Esophagus squamous epithelium (tissue), 5 donors: ENCODE measurements around the gene CISD3. TPM values are rescaled to one million over a fixed set of nuclear protein-coding genes. Genes with fewer than 3 reads are reported as not detected.

ENCODE experiments used
- DNase-seq: peaks from one replicate; lab custom pipeline; 2025; lab: John Stamatoyannopoulos, UW
- H3K27ac ChIP-seq, 4 donors: fragments of 200-600 bp; sonication (generic); one replicate each; pipeline ENCODE4 v1.5.1; 2016 to 2019; ENCODE audit warnings: mild to moderate bottlenecking in 1 of 4
- H3K27me3 ChIP-seq, 4 donors: fragments of 200-600 bp; sonication (generic); 1 replicate in 3 of 4; 2 replicates in 1 of 4; pipeline versions ENCODE4 v1.5.1 to v1.6.0; 2017 to 2021; ENCODE audit warnings: antibody characterized with exemption in 1 of 4
- H3K36me3 ChIP-seq, 3 donors: fragments of 200-600 bp; sonication (generic); one replicate each; pipeline ENCODE4 v1.5.1; 2016 to 2019
- H3K4me1 ChIP-seq, 3 donors: fragments of 200-600 bp; sonication (generic); one replicate each; pipeline ENCODE4 v1.5.1; 2017 to 2019
- H3K4me3 ChIP-seq, 4 donors: fragments of 200-600 bp; sonication (generic); 1 replicate in 3 of 4; 2 replicates in 1 of 4; pipeline ENCODE4 v1.5.1; 2016 to 2019; ENCODE audit warnings: mild to moderate bottlenecking in 2 of 4, moderate library complexity in 1 of 4
- H3K9me3 ChIP-seq, 3 donors: fragments of 200-600 bp; sonication (generic); one replicate each; pipeline ENCODE4 v1.5.1; 2016 to 2019
- CTCF ChIP-seq, 6 experiments: fragments of 450-650 bp in 4 of 6; fragments of 200-600 bp in 2 of 6; sonication (generic) in 2 of 6; IDR thresholded peaks; one replicate each; pipeline ENCODE4 v1.5.1; 2016 to 2019; ENCODE audit warnings: antibody characterized with exemption in 6 of 6, mild to moderate bottlenecking in 4 of 6, moderate library complexity in 4 of 6
- POLR2A ChIP-seq, 4 donors: fragments of 450-650 bp; IDR thresholded peaks; one replicate each; pipeline ENCODE4 v1.6.1; 2017; ENCODE audit warnings: antibody characterized with exemption in 4 of 4, mild to moderate bottlenecking in 4 of 4, moderate library complexity in 3 of 4
- WGBS, 2 donors: methylation state at CpG; one replicate each; pipeline ENCODE4 v1.1.5; 2018; 5-methylcytosine and 5-hydroxymethylcytosine counted together
- intact Hi-C: fragments of 100-400 bp; cut with DNase I; formaldehyde crosslinking; loops from one replicate; pipeline ENCODE4 v1.15.0; 2022
- total RNA-seq, 4 donors: library from RNA; depleted of rRNA; stranded (reverse); fragments of >200 nt; gene quantifications; one replicate each; pipeline ENCODE4 v1.1.0, GENCODE V29; 2016
- donor health status: DM: yes; HTN: yes; CAD: no.

CISD3 gene
- total RNA-seq, 4 donors from 2014 or later = 4.9 to 8.3 (median 7.8) TPM

GRCh38 chr17:38710985-38711384 lies 19.2 kb upstream of the CISD3 start:
- no peak for DNase-seq
- Histone ChIP-seq H3K4me3 (no peak overlapping the region), H3K27me3 (no peaks in the 10 kb centered on the region), H3K27ac (no peak overlapping the region), H3K9me3 (no peaks in the 10 kb centered on the region), H3K36me3 (peaks cover 17 to 87% (median 31%) of the 10 kb centered on the region in 3 donors), H3K4me1 (peaks cover 0 to 40% (median 11%) of the 10 kb centered on the region in 3 donors)
- TF ChIP-seq CTCF (IDR thresholded peaks at IDR 0.05) (no peak), POLR2A (IDR thresholded peaks at IDR 0.05) (no peak)
- 90 to 92% methylated on average over 5 of the region's 5 CpGs for WGBS, 2 donors
- intact Hi-C loops = no loop called here

GRCh38 chr17:38711792-38712571 lies 18.2 kb upstream of the CISD3 start:
- no peak overlapping the region for H3K4me3 ChIP-seq
- peaks cover 0 to 30% (median 4%) of the 10 kb centered on the region in 3 donors for H3K4me1 ChIP-seq
- no peaks in the 10 kb centered on the region for H3K9me3 ChIP-seq
- intact Hi-C loops = no loop called here
- no peak for DNase-seq
- peaks cover 26 to 97% (median 36%) of the 10 kb centered on the region in 3 donors for H3K36me3 ChIP-seq
- no peak overlapping the region for H3K27ac ChIP-seq
- H3K27me3 ChIP-seq = no peaks in the 10 kb centered on the region
- TF ChIP-seq CTCF (IDR thresholded peaks at IDR 0.05) = no peak
- no peak for TF ChIP-seq POLR2A (IDR thresholded peaks at IDR 0.05)
- WGBS, 2 donors = 57 to 79% methylated on average over 2 to 19 of the region's 26 CpGs

GRCh38 chr17:38712593-38712992 lies 17.5 kb upstream of the CISD3 start:
- Histone ChIP-seq H3K27me3 (no peaks in the 10 kb centered on the region), H3K4me3 (no peak overlapping the region), H3K9me3 (no peaks in the 10 kb centered on the region), H3K36me3 (peaks cover 32 to 100% (median 39%) of the 10 kb centered on the region in 3 donors), H3K27ac (no peak overlapping the region), H3K4me1 (peaks cover 0 to 30% (median 0%) of the 10 kb centered on the region in 3 donors)
- no peak for TF ChIP-seq CTCF (IDR thresholded peaks at IDR 0.05)
- no peak for TF ChIP-seq POLR2A (IDR thresholded peaks at IDR 0.05)
- no peak for DNase-seq
- intact Hi-C loops = no loop called here
- 81% methylated on average over 3 of the region's 10 CpGs; no CpG with 5 or more reads in 1 of the 2 donors for WGBS, 2 donors

- Histone ChIP-seq H3K27me3 (no peaks in the 10 kb centered on the region), H3K27ac (no peak overlapping the region), H3K4me1 (peaks cover 0 to 32% (median 0%) of the 10 kb centered on the region in 3 donors), H3K9me3 (no peaks in the 10 kb centered on the region), H3K36me3 (peaks cover 32 to 100% (median 40%) of the 10 kb centered on the region in 3 donors), H3K4me3 (no peak overlapping the region)
- no peak for DNase-seq
- WGBS, 2 donors = 63 to 75% methylated on average over 10 to 11 of the region's 11 CpGs
- no peak for TF ChIP-seq CTCF (IDR thresholded peaks at IDR 0.05)
- TF ChIP-seq POLR2A (IDR thresholded peaks at IDR 0.05) = no peak
- intact Hi-C loops = no loop called here
These were observed 16.6 kb upstream of the CISD3 start for GRCh38 chr17:38713456-38714075.
